NCI-H69 (cell line): ENCODE data around the gene CEL.

Source experiments
- DNase-seq: peaks from one replicate; lab custom pipeline; 2025; lab: John Stamatoyannopoulos, UW

Gene CEL

DNA sequence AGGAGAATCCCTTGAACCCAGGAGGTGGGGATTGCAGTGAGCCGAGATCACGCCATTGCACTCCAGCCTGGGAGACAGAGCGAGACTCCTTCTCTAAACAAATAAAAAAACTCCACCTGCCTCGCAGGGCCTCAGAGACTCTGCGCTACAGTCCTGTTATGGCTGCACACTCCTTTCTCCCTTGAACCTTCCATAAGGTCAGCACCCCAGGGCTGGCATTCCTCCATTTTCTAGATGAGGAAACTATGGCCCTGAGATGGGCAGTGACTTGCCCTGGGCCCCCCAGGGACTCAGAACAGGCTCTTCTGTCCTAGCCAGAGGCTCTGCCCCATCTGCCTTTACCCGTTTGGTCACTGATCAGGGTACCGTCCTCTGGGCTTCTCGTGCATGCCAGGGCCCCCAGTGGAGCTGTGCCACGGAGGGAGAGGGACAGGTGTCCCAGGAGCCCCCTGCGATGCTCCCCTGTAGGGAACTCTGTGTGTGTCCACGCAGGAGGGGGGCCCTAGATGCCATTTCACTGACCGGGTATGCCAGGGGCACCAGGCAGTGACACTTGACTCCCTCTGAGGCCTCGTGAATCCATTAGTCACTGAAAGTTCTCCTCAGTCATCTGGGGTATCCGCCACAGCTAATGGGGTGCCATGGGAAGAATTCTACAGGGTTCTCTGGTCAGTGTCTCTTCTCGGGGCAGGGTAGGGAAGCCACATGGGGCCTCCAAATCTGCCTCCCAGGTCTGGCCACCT is 43.1 kb downstream of the CEL start:
- DNase-seq, result no peak

GRCh38 chr9:133105461-133105770 is 43.6 kb downstream of the CEL start:
- DNase-seq, result no peak

- DNase-seq, result no peak
Observed at GRCh38 chr9:133106511-133107244, 44.9 kb downstream of the CEL start.

- no peak for DNase-seq
Observed at GRCh38 chr9:133107245-133107722, 45.5 kb downstream of the CEL start.

DNA sequence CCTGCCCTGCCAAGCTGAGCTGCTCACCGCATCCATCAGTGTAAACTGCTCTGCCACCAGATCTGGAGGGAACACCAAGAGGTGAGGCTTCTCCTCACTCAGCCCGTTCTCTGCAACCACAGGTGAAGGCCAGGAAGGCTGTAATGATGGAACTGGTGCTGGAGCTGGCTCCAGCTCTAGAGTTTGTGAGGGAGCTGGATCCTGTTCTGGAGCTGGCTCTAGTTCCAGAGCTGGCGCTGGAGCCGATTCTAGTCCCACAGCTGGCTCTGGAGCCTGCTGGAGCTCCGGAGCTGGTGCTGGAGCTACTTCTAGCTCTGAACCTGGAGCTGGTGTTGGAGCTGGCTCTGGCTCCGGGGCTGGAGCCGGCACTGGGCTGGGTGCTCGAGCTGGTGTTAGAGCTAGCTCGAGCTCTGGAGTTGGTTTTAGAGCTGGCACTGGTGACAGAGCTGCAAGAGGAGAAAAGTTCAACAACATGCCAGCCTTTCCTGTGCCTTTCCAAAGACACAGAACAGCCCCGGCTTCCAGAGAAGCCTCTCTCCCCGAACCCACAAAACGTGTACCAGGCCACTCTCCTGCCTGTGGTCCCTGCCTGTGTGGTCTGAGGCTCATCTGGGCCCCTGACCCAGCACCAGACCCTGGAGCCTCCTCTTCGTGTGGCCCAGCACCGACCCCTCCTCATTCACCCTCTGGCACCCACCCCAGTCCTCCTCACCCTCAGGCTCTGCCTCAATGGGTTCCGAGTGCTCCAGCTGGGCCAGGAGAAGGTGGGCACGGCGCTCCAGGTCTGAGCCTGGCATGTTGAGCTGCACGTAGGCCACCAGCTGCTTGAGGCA is 46.4 kb downstream of the CEL start:
- DNase-seq, result no peak

- DNase-seq, result no peak
Observed at GRCh38 chr9:133108794-133109641, 47.2 kb downstream of the CEL start.

DNA sequence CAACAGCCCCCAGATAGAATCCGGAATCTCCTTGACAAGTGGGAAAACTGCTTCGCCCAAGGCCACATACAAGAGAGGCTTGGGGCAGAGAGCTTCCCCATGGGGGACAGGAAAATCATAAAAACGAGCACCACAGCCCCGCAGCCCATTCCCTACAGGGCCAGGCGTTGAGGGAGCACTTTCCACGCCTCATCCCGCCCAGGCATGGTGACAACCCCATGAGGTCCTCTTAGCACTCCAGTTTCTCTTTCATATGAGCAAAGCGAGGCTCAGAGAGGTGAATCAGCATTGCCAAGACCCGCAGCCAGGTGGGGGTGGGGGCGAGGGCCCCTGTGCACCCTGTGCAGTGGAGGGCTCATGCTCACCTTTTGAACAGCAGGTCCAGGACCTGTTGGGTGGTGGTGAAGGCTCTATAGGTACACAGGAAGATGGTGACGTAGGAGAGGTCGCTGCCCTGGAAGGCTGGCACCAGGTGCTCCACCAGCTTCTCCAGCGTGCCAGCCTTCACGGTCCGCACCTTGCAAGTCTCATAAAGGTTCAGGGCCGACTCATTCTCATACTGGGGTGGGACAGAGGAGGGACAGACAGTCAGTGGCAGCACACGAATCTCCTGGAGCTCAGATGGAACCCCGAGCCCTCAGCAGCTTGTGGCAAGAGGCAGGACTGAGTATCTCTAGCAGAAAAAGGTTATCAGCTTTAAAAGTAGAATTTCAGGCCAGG is 48.3 kb downstream of the CEL start:
- DNase-seq, result no peak

DNA sequence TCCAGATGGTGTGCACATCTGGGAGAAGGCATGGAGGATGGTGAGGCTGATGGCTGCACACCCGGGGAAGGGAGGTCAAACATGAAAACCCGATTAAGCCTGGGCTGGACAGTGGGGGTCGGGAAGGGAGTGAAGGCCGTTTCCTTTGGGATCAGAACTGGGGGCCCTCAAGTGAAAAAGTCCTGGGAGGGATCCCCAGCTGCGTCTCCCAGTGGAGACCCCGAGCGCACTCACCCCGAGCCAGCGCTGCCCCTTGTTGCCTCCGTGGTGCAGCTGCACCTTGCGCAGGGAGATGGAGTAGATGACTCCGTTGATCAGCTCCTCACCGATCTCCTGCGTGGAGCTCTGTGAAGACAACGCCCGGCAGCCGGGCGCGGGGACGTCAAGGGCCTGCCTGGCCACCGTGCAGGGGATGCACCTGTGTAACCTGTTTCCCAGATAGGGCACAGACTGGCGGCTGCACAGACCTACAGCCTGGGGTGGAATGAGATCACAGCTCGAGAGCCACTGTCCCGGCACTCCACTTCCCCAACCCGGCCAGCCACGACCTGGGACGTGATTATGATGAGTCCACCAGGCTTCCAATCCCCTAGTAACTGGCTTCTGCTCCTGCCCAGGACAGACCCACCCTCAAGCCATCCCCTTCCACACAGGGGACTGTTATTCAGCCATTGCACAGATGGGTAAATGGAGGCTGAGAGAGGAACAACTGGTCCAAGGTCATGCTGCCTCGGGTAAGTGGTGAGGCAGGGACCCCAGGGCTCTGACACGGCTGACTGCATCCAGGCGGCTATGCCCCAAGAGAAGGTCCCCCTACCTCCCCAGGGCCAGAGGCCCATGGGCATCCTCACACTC is 50.3 kb downstream of the CEL start:
- DNase-seq, result no peak

GRCh38 chr9:133112663-133113026 is 50.9 kb downstream of the CEL start:
- DNase-seq, result no peak

DNA sequence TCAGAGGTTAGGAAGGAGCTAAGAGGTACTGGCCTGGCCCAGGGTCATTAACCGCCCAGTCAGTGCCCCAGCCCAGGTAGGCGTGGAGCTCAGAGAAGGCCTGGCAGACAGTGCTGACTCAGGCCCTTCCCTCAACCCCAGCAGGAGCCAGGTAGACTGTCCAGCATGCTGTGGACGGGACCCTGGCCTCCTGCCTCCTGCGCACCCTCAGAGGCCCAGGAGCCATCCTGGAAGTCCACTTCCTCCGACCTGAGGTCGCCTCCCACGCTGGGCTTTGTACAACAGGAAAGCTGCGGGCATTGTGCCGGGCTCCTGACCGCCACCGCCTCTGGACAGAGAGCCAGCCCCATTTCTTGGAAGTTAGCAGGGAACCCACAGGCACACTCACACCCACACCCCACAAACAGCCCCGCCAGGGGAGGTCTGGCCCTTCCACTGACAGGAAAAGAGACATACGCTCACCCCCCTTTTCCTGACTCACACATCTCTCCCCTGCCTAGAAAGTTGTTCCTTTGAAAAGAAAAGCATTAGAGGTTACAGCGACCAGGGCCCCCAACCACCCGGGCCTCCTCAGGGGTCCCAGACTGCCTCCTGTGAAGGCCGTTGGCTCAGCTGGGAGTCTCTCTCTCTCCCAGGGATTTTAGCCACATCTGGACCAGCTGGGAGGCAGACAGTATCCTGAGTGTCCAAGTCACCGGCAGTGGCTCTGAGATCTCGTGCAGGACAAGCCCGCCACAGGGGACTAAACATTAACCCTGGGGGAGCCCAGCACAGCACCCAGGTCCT is 51.6 kb downstream of the CEL start:
- no peak for DNase-seq

GRCh38 chr9:133113949-133114885 is 52.4 kb downstream of the CEL start:
- peak; percentile 89 for DNase-seq

- DNase-seq, result peak; percentile 60
Observed at GRCh38 chr9:133114886-133115603, 53.3 kb downstream of the CEL start.

DNA sequence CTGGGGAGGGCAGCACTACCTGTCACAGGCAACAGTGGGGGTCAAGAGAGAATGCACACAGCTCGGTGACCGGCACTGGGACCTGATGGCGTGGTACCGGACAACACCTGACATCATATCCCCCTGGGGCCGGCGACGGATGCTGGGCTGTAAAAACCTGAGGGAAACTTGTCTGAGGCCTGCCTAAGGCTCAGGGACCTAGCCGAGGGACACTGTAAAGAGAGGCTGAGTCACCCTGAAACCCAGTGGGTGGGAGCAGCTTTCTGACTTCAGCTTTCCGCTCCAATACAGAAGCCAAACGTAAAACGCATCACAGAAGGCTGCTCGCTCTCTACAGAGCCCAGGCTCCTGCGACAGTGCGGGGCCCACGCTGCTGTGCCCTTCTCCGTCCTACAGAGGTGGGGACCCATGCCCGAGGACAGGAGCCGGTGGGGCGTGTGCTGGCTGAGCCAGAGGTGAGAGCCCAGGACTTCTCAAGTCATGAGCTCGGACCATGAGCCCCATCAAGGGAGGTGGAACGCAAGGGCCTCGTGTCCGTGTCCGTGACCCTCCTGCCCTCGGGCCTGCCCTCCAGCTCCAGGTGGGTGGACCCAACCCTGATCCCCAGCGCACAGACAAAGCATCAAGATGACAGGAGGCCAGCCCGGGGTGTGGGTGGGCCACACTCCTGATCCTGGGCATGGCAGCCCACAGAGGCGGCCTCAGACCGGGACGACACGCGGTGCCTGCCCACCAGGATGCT is 54.0 kb downstream of the CEL start:
- no peak for DNase-seq

- DNase-seq, result no peak
Observed at GRCh38 chr9:133116346-133117231, 54.8 kb downstream of the CEL start.

DNA sequence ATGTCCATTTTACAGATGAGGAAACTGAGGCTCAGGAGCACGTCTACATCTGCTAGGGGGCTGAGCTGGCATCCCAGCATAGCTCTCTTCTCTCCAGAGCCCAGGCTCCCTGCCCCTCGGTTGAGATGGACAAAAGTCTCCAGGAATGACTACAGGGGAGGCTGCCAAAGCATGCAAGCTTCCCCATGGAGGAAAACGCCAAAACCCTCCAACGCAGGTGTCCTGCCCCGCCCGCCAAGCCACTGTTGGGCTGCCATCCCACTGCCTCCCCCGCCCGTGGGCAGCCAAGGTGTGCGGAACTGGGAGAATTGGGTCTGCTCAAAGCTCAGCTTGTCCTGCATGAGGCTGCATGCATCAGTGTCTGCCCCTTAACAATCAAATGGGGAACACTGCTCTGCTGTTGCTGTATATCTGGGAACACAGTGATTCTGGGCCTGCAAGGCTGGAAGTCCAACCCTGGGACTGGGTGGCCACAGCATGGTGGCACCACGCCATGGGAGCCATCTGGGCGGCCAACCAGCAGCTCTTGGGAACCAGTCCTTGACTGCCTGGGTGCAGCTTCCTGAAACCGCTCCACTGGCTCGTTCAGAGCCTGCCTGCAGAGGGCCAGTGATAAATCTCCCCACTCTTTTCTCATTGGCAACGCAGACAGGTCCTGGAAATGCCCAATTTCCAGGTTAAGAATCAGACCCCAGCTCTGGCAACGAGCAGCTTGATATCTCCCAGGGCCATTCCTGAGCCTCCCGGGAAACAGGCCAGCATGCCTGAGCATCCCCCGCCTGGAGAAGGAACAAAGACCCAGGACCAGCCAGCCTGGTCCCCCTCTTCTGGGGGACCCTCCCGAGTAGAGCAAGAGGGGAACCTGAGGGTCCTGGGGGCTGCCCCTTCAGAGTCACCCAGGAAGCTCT is 55.7 kb downstream of the CEL start:
- peak; percentile 22 for DNase-seq
